ENCODE data around the gene GPSM1.

Gene GPSM1

GRCh38 chr9:136294437-136294836 lies 32.9 kb upstream of the GPSM1 start:
- H3K36me3 ChIP-seq (ENCODE audit: insufficient read depth, low read length): no peaks in the 10 kb centered on the region
- DNase-seq (ENCODE audit: low read depth, low spot score): no peak

DNA sequence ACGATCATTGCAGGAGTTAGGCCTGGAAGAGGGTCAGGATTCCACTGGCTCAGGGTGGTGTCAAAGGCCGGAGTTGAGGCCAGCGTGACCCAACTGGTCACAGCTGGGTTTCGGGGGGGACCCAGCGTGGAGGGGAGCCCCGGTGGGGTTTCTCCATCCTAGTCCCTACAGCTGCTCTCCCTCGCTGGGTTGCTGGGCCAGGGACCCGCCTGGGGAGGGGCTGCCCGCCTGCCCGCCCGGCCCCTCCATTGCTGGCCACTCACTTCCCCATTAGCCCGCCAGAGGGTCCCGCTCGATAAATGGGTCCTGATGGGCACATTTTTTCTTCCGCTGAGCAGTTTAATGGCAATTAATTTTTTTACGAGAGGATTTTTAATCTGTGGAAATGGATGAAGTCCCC lies 32.3 kb upstream of the GPSM1 start:
- no peak for DNase-seq (ENCODE audit: low read depth, low spot score)
- TF ChIP-seq FOXP2 (optimal IDR thresholded peaks at IDR 0.05; ENCODE audit: control extremely low read depth, extremely low read length, insufficient read depth) (no peak), POLR2AphosphoS5 (IDR thresholded peaks at IDR 0.05; ENCODE audit: borderline replicate concordance, low read depth, low read length) (no peak), EZH2 (IDR thresholded peaks at IDR 0.05) (no peak)
- Histone ChIP-seq H3K4me3 (no peak overlapping the region), H3K9me3 (ENCODE audit: low read depth, low read length) (no peaks in the 10 kb centered on the region), H3K27ac (no peak overlapping the region), H3K36me3 (ENCODE audit: insufficient read depth, low read length) (no peaks in the 10 kb centered on the region), H3K9ac (ENCODE audit: insufficient read length) (no peak overlapping the region)

More at GRCh38 chr9:136294437-136294836, 32.9 kb upstream of the GPSM1 start:
- H3K9me3 ChIP-seq (ENCODE audit: low read depth, low read length): no peaks in the 10 kb centered on the region
- H3K27ac ChIP-seq: no peak overlapping the region
- TF ChIP-seq POLR2AphosphoS5 (IDR thresholded peaks at IDR 0.05; ENCODE audit: borderline replicate concordance, low read depth, low read length) (no peak), EZH2 (IDR thresholded peaks at IDR 0.05) (no peak), FOXP2 (optimal IDR thresholded peaks at IDR 0.05; ENCODE audit: control extremely low read depth, extremely low read length, insufficient read depth) (no peak)
- no peak overlapping the region for H3K9ac ChIP-seq (ENCODE audit: insufficient read length)
- no peak overlapping the region for H3K4me3 ChIP-seq

DNA sequence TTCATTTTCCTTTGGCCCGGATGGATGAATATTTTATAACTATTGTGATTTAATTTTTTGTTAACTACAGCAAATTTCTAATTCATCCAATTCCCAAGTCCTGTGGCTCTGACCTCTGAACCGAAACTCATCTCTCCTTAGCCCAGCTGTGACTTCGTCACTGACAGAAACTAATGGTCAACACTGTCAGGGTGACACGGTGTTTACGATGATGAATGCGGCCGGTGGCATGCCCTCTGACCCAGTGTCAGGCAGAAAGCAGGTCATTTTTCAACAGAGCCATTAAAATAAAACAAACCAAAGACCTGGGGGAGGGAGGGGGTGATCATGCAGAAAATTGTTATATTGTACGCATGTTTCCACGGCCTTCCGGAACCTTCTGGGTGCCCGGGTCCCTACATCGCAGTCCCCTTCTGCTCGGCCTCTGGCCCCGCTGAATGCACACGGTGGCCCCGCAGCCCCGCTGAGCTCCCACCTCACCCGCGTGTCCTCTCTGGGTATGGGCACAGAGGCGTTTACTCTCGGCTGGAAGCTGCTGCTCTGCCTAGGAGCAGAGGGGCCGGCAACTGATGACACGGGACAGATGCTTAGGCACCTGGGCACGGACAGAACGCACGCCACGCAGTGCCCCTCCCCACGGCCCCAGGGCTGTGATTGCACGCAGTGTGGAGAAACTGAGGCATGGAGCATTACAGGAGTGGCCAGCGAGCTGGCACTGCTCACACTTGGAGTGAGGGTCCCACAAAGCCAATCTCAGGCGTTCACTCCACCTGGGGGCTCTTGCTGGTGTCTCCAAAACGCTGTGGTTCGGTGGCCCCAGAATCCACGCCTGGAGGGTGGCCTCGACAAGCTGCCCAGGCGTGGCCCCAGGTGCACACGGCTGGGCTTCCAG lies 31.6 kb upstream of the GPSM1 start:
- no peak for TF ChIP-seq FOXP2 (optimal IDR thresholded peaks at IDR 0.05; ENCODE audit: control extremely low read depth, extremely low read length, insufficient read depth)
- TF ChIP-seq EZH2 (IDR thresholded peaks at IDR 0.05): no peak
- no peak for TF ChIP-seq POLR2AphosphoS5 (IDR thresholded peaks at IDR 0.05; ENCODE audit: borderline replicate concordance, low read depth, low read length)
- H3K9ac ChIP-seq (ENCODE audit: insufficient read length): no peak overlapping the region

GRCh38 chr9:136296434-136297015 lies 30.8 kb upstream of the GPSM1 start:
- Histone ChIP-seq H3K9ac (ENCODE audit: insufficient read length) (no peak overlapping the region), H3K27ac (no peak overlapping the region), H3K36me3 (ENCODE audit: insufficient read depth, low read length) (no peaks in the 10 kb centered on the region), H3K4me3 (no peak overlapping the region), H3K9me3 (ENCODE audit: low read depth, low read length) (no peaks in the 10 kb centered on the region)
- no peak for DNase-seq (ENCODE audit: low read depth, low spot score)
- TF ChIP-seq EZH2 (IDR thresholded peaks at IDR 0.05): no peak
- no peak for TF ChIP-seq FOXP2 (optimal IDR thresholded peaks at IDR 0.05; ENCODE audit: control extremely low read depth, extremely low read length, insufficient read depth)
- no peak for TF ChIP-seq POLR2AphosphoS5 (IDR thresholded peaks at IDR 0.05; ENCODE audit: borderline replicate concordance, low read depth, low read length)

More for the DNA sequence above, 31.6 kb upstream of the GPSM1 start:
- Histone ChIP-seq H3K36me3 (ENCODE audit: insufficient read depth, low read length) (no peaks in the 10 kb centered on the region), H3K27ac (no peak overlapping the region), H3K9me3 (ENCODE audit: low read depth, low read length) (no peaks in the 10 kb centered on the region), H3K4me3 (no peak overlapping the region)
- DNase-seq (ENCODE audit: low read depth, low spot score): no peak

DNA sequence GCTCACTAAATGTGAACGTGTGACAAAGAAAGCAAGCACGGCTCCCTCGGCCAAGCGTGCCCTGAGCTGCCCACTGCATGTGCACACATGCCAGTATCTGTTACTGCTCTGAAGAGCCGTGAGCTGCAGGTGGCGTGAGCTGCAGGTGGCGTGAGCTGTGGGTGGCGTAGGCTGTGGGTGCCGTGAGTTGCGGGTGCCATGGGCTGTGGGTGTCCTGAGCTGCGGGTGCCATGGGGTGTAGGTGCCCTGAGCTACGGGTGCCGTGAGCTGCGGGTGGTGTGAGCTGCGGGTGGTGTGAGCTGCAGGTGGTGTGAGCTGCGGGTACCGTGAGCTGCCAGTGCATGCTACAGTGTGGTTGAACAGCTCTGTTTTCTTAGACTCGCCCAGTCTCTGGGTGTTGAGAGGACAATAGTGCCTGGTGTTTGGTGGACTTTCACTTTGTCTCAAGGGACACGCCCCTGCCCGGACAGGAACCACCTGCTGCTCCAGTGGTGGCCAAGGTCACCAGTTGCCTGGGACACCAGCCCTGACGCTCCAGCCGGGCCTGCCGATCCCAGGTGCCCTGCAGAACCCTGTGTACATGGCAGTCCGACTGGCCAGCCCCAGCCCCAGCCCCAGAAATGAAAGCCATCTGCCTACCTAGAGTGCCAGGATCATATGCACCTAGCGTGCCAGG lies 30.2 kb upstream of the GPSM1 start:
- Histone ChIP-seq H3K36me3 (ENCODE audit: insufficient read depth, low read length) (no peaks in the 10 kb centered on the region), H3K4me3 (no peak overlapping the region), H3K27ac (no peak overlapping the region), H3K9ac (ENCODE audit: insufficient read length) (no peak overlapping the region), H3K9me3 (ENCODE audit: low read depth, low read length) (no peaks in the 10 kb centered on the region)
- DNase-seq (ENCODE audit: low read depth, low spot score): no peak
- TF ChIP-seq FOXP2 (optimal IDR thresholded peaks at IDR 0.05; ENCODE audit: control extremely low read depth, extremely low read length, insufficient read depth): no peak
- TF ChIP-seq EZH2 (IDR thresholded peaks at IDR 0.05): no peak

DNA sequence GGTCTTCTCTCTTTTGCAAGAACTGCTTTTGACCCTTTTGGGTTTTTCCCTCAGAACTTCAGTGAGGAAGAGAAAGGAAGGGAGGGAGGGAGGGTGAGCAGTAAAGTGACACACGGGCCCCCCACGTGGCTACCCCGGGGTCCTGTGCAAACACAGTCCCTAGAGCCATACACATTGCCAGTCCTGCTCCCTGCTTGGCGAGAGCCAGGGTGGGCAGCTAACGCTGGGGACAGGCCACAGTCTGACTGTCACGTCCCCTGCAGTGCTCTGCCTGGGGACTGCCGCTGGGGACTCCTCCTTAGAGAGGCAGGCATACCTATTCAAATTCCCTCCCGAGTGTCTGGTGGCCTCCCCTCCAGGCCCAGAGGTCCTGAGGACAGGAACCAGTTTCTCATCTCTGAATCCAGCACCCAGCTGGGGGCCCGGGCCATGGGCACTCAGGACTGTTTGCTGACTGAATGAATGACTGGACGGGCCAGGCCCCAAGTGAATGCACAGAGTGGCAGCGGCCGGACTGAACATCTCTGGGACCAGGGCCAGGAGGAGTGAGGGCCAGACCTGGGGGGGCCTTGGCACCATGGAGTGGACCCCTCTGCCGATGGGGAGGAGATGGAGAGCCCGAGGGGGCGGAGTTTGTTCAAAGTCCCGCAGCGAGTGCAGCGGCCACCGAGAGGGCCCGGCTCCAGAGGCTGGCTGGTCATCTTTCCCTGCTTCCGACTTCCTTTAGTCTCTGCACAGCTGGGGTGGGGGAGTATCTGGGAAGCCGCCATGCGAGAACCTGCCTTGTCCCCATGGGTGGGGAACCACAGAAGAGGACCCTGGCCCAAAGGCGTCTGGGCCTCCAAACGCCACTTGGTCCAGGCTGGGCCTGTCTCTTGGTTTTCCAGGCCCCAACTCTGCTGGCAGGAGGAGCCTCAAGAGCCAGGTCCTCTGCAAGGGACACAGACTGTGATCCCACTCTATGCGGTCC lies 29.3 kb upstream of the GPSM1 start:
- Histone ChIP-seq H3K27ac (no peak overlapping the region), H3K36me3 (ENCODE audit: insufficient read depth, low read length) (no peaks in the 10 kb centered on the region), H3K4me3 (no peak overlapping the region), H3K9me3 (ENCODE audit: low read depth, low read length) (no peaks in the 10 kb centered on the region), H3K9ac (ENCODE audit: insufficient read length) (no peak overlapping the region)
- no peak for TF ChIP-seq EZH2 (IDR thresholded peaks at IDR 0.05)
- TF ChIP-seq FOXP2 (optimal IDR thresholded peaks at IDR 0.05; ENCODE audit: control extremely low read depth, extremely low read length, insufficient read depth): no peak
- no peak for TF ChIP-seq POLR2AphosphoS5 (IDR thresholded peaks at IDR 0.05; ENCODE audit: borderline replicate concordance, low read depth, low read length)
- no peak for DNase-seq (ENCODE audit: low read depth, low spot score)

- Histone ChIP-seq H3K9me3 (ENCODE audit: low read depth, low read length) (no peaks in the 10 kb centered on the region), H3K9ac (ENCODE audit: insufficient read length) (no peak overlapping the region), H3K27ac (no peak overlapping the region), H3K36me3 (ENCODE audit: insufficient read depth, low read length) (no peaks in the 10 kb centered on the region), H3K4me3 (no peak overlapping the region)
- TF ChIP-seq POLR2AphosphoS5 (IDR thresholded peaks at IDR 0.05; ENCODE audit: borderline replicate concordance, low read depth, low read length): no peak
- no peak for TF ChIP-seq EZH2 (IDR thresholded peaks at IDR 0.05)
- TF ChIP-seq FOXP2 (optimal IDR thresholded peaks at IDR 0.05; ENCODE audit: control extremely low read depth, extremely low read length, insufficient read depth): no peak
- DNase-seq (ENCODE audit: low read depth, low spot score): no peak
Measured at GRCh38 chr9:136299116-136299515, 28.2 kb upstream of the GPSM1 start.
